Measurements from ENCODE around the gene FAAP24.
"Not testable (repeated sequence)": the region's sequence is repeated elsewhere in the genome, so short reads cannot be mapped to it uniquely, and the experiment has no call there.

GRCh38 chr19:33002126-33002865, 30.3 kb downstream of the FAAP24 start:
- TF ChIP-seq, protein P1, sequence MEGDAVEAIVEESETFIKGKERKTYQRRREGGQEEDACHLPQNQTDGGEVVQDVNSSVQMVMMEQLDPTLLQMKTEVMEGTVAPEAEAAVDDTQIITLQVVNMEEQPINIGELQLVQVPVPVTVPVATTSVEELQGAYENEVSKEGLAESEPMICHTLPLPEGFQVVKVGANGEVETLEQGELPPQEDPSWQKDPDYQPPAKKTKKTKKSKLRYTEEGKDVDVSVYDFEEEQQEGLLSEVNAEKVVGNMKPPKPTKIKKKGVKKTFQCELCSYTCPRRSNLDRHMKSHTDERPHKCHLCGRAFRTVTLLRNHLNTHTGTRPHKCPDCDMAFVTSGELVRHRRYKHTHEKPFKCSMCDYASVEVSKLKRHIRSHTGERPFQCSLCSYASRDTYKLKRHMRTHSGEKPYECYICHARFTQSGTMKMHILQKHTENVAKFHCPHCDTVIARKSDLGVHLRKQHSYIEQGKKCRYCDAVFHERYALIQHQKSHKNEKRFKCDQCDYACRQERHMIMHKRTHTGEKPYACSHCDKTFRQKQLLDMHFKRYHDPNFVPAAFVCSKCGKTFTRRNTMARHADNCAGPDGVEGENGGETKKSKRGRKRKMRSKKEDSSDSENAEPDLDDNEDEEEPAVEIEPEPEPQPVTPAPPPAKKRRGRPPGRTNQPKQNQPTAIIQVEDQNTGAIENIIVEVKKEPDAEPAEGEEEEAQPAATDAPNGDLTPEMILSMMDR (IDR thresholded peaks at IDR 0.05; ENCODE audit: extremely low read depth in 1 of 2, insufficient read depth in 1 of 2, low read depth in 1 of 2, low read length in 2 of 2), result not testable (repeated sequence)
- TF ChIP-seq POLR2A (IDR thresholded peaks at IDR 0.05; ENCODE audit: low read depth, low read length); EZH2 (IDR thresholded peaks at IDR 0.05; ENCODE audit: borderline replicate concordance, low read depth, low read length, severe bottlenecking); POLR2AphosphoS5 (IDR thresholded peaks at IDR 0.05; ENCODE audit: insufficient read depth, low read depth, low read length); FOS (IDR thresholded peaks at IDR 0.05; ENCODE audit: borderline replicate concordance, insufficient read depth, low read length); JUN (IDR thresholded peaks at IDR 0.05; ENCODE audit: borderline replicate concordance, insufficient read depth, insufficient read length, low read depth): not testable (repeated sequence)
- TF ChIP-seq, protein P2, sequence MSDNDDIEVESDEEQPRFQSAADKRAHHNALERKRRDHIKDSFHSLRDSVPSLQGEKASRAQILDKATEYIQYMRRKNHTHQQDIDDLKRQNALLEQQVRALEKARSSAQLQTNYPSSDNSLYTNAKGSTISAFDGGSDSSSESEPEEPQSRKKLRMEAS (IDR thresholded peaks at IDR 0.05; ENCODE audit: insufficient read depth, insufficient read length), result not testable (repeated sequence)

Measured in endothelial cell of umbilical vein (primary cell).